DMS114 treated with DMSO at 0.1 percent for 48 hours (cell line): ENCODE data around the gene CSNK2A3.

Source experiments
- DNase-seq: peaks from one replicate; lab custom pipeline; 2025; ENCODE audit not compliant: unreplicated experiment; lab: John Stamatoyannopoulos, UW

Gene CSNK2A3

GRCh38 chr11:11338304-11338703, 14.7 kb downstream of the CSNK2A3 start:
- no peak for DNase-seq

GRCh38 chr11:11336664-11337063, 16.4 kb downstream of the CSNK2A3 start:
- no peak for DNase-seq

GRCh38 chr11:11335043-11335442, 18.0 kb downstream of the CSNK2A3 start:
- no peak for DNase-seq

GRCh38 chr11:11334607-11335006, 18.4 kb downstream of the CSNK2A3 start:
- DNase-seq = no peak

GRCh38 chr11:11332141-11332710, 20.8 kb downstream of the CSNK2A3 start:
- no peak for DNase-seq

GRCh38 chr11:11329062-11329806, 23.8 kb downstream of the CSNK2A3 start:
- DNase-seq = no peak

- DNase-seq = no peak
These were observed 29.0 kb downstream of the CSNK2A3 start for GRCh38 chr11:11324090-11324489.

- no peak for DNase-seq
These were observed 30.9 kb downstream of the CSNK2A3 start for GRCh38 chr11:11322101-11322500.

- no peak for DNase-seq
These were observed 32.2 kb downstream of the CSNK2A3 start for GRCh38 chr11:11320825-11321224.

GRCh38 chr11:11318961-11319360, 34.1 kb downstream of the CSNK2A3 start:
- no peak for DNase-seq

GRCh38 chr11:11318461-11318860, 34.6 kb downstream of the CSNK2A3 start:
- no peak for DNase-seq

GRCh38 chr11:11316651-11317230, 36.3 kb downstream of the CSNK2A3 start:
- no peak for DNase-seq

- DNase-seq = no peak
These were observed 39.0 kb downstream of the CSNK2A3 start for GRCh38 chr11:11313902-11314692.

GRCh38 chr11:11313426-11313825, 39.6 kb downstream of the CSNK2A3 start:
- no peak for DNase-seq

- no peak for DNase-seq
These were observed 40.3 kb downstream of the CSNK2A3 start for GRCh38 chr11:11312738-11313137.

- no peak for DNase-seq
These were observed 41.9 kb downstream of the CSNK2A3 start for GRCh38 chr11:11311169-11311568.

GRCh38 chr11:11309906-11310305, 43.1 kb downstream of the CSNK2A3 start:
- no peak for DNase-seq

- DNase-seq = no peak
These were observed 44.8 kb downstream of the CSNK2A3 start for GRCh38 chr11:11308249-11308648.

GRCh38 chr11:11306855-11307254, 46.2 kb downstream of the CSNK2A3 start:
- DNase-seq = no peak

GRCh38 chr11:11304550-11304949, 48.5 kb downstream of the CSNK2A3 start:
- no peak for DNase-seq

GRCh38 chr11:11302565-11302964, 50.5 kb downstream of the CSNK2A3 start:
- DNase-seq = no peak
